ENCODE measurements around the gene AGAP5.
A peak's percentile ranks its signal among the peaks of the same experiment; 100 is the strongest.
"Not testable (repeated sequence)": the region's sequence is repeated elsewhere in the genome, so short reads cannot be mapped to it uniquely, and the experiment has no call there.

AGAP5 gene

DNA sequence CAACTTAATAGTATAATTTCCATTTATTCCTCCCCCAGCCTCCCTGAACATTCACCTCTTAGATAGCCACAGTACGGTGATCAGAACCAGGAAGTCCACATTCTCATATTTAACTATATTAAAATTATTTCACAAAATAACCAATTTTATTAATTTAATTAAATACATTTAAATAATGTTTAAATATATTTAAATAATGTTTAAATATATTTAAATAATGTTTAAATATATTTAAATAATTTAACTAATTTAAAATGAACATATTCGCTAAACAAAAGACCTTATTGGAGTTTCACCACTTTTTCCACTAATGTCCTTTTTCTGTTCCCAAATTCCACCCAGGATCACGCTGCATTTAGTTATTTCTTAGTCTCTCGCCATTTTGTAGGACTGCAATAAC is 29.5 kb downstream of the AGAP5 start:
- POLR2A ChIA-PET; H3K27me3 ChIP-seq (replicated peaks in 2 of 5; ENCODE audit: control insufficient read depth in 4 of 5, insufficient read depth in 5 of 5, low read length in 4 of 5); H3K27ac ChIP-seq (ENCODE audit: insufficient read depth in 1 of 2, low read depth in 1 of 2, low read length in 2 of 2, poor library complexity in 1 of 2, severe bottlenecking in 2 of 2); H3K36me3 ChIP-seq (ENCODE audit: control insufficient read depth in 4 of 4, insufficient read depth in 4 of 4, low read length in 3 of 4); CTCF ChIA-PET; H3K9me3 ChIP-seq (ENCODE audit: control extremely low read depth in 1 of 5, control insufficient read depth in 4 of 5, insufficient read depth in 2 of 5, low read depth in 1 of 5, low read length in 4 of 5); H3K4me1 ChIP-seq (ENCODE audit: control extremely low read depth in 1 of 4, control insufficient read depth in 4 of 4, insufficient read depth in 4 of 4, low read length in 3 of 4); DNase-seq; H3K4me3 ChIP-seq (ENCODE audit: control insufficient read depth in 1 of 7, extremely low read depth in 1 of 7, insufficient read depth in 4 of 7, low read depth in 2 of 7, low read length in 6 of 7): not testable (repeated sequence)
- no CpG with 5 or more reads among the region's 4 CpGs for WGBS (ENCODE audit: insufficient coverage)

DNA sequence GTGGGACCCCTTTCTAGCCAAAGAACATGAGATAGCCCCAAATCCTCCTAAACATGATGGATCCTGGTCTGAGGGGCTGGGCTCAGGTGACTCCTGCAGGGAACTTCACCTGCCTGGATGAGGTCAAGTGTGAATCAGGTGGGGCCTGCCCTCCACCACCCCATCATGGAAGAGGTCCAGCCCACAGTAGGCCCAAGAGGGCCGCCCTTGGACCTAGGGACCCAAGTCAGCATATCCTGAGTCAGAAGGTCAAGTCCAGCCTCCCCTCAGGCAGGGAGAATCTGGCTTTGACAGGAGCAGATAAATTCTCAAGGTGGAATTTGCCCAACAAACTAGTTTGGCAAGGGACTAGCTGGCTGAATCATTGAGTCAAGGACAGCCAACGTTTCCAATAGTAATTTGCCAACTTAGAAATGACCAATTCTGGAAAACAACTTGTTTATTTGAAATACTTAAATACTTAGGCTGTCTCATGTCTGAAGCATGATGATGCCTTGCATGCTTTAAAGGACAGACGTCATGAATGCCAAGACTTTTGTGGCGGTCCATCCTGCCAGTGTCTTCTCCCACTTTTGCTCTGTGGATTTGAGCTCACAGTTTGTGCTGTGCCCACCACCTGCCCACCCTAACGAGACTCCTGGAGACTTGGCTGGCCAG is 31.6 kb downstream of the AGAP5 start:
- POLR2A ChIA-PET; H3K27ac ChIP-seq (ENCODE audit: insufficient read depth in 1 of 2, low read depth in 1 of 2, low read length in 2 of 2, poor library complexity in 1 of 2, severe bottlenecking in 2 of 2); H3K4me1 ChIP-seq (ENCODE audit: control extremely low read depth in 1 of 4, control insufficient read depth in 4 of 4, insufficient read depth in 4 of 4, low read length in 3 of 4); H3K4me3 ChIP-seq (ENCODE audit: control insufficient read depth in 1 of 7, extremely low read depth in 1 of 7, insufficient read depth in 4 of 7, low read depth in 2 of 7, low read length in 6 of 7); H3K9me3 ChIP-seq (ENCODE audit: control extremely low read depth in 1 of 5, control insufficient read depth in 4 of 5, insufficient read depth in 2 of 5, low read depth in 1 of 5, low read length in 4 of 5); H3K36me3 ChIP-seq (ENCODE audit: control insufficient read depth in 4 of 4, insufficient read depth in 4 of 4, low read length in 3 of 4); DNase-seq; H3K27me3 ChIP-seq (replicated peaks in 2 of 5; ENCODE audit: control insufficient read depth in 4 of 5, insufficient read depth in 5 of 5, low read length in 4 of 5); CTCF ChIA-PET: not testable (repeated sequence)
- no CpG with 5 or more reads among the region's 5 CpGs for WGBS (ENCODE audit: insufficient coverage)

DNA sequence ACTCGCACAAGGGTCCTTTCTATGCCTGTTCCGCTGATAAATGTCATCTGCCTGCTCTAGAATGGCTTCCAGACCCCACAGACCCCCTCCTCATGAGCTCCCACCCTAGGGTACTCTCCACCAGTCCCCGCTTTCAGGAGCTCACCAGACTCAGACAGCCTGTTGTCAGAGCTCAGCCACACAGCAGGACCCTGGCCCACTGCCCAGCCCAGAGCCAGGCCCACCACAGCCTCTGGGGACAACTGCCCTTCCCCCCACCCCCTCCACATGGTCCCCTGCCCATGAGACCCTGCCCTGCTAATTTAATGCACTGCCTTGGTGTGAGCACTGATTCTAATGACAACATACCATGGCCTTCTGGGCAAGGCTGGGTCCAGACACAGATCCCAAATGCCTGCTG is 32.3 kb downstream of the AGAP5 start:
- 93% methylated on average over 2 of the region's 3 CpGs for WGBS (ENCODE audit: insufficient coverage)
- H3K4me1 ChIP-seq (ENCODE audit: control extremely low read depth in 1 of 4, control insufficient read depth in 4 of 4, insufficient read depth in 4 of 4, low read length in 3 of 4) = not testable (repeated sequence)

GRCh38 chr10:73664156-73665040 is 33.5 kb downstream of the AGAP5 start:
- WGBS (ENCODE audit: insufficient coverage) = 92% methylated on average over 9 of the region's 13 CpGs
- H3K9me3 ChIP-seq (ENCODE audit: control extremely low read depth in 1 of 5, control insufficient read depth in 4 of 5, insufficient read depth in 2 of 5, low read depth in 1 of 5, low read length in 4 of 5); DNase-seq; H3K27me3 ChIP-seq (replicated peaks in 2 of 5; ENCODE audit: control insufficient read depth in 4 of 5, insufficient read depth in 5 of 5, low read length in 4 of 5); POLR2A ChIA-PET; H3K27ac ChIP-seq (ENCODE audit: insufficient read depth in 1 of 2, low read depth in 1 of 2, low read length in 2 of 2, poor library complexity in 1 of 2, severe bottlenecking in 2 of 2); H3K4me1 ChIP-seq (ENCODE audit: control extremely low read depth in 1 of 4, control insufficient read depth in 4 of 4, insufficient read depth in 4 of 4, low read length in 3 of 4); H3K36me3 ChIP-seq (ENCODE audit: control insufficient read depth in 4 of 4, insufficient read depth in 4 of 4, low read length in 3 of 4); H3K4me3 ChIP-seq (ENCODE audit: control insufficient read depth in 1 of 7, extremely low read depth in 1 of 7, insufficient read depth in 4 of 7, low read depth in 2 of 7, low read length in 6 of 7): not testable (repeated sequence)
- CTCF ChIA-PET = interaction anchor here (1.1 kb wide), 1 partner anchor 235 kb away, joined by 3 read pairs; no protein-coding TSS in a partner anchor

More for the DNA sequence above, 32.3 kb downstream of the AGAP5 start:
- POLR2A ChIA-PET; H3K9me3 ChIP-seq (ENCODE audit: control extremely low read depth in 1 of 5, control insufficient read depth in 4 of 5, insufficient read depth in 2 of 5, low read depth in 1 of 5, low read length in 4 of 5); CTCF ChIA-PET; H3K36me3 ChIP-seq (ENCODE audit: control insufficient read depth in 4 of 4, insufficient read depth in 4 of 4, low read length in 3 of 4); DNase-seq; H3K27ac ChIP-seq (ENCODE audit: insufficient read depth in 1 of 2, low read depth in 1 of 2, low read length in 2 of 2, poor library complexity in 1 of 2, severe bottlenecking in 2 of 2); H3K4me3 ChIP-seq (ENCODE audit: control insufficient read depth in 1 of 7, extremely low read depth in 1 of 7, insufficient read depth in 4 of 7, low read depth in 2 of 7, low read length in 6 of 7); H3K27me3 ChIP-seq (replicated peaks in 2 of 5; ENCODE audit: control insufficient read depth in 4 of 5, insufficient read depth in 5 of 5, low read length in 4 of 5): not testable (repeated sequence)

- H3K4me1 ChIP-seq (ENCODE audit: control extremely low read depth in 1 of 4, control insufficient read depth in 4 of 4, insufficient read depth in 4 of 4, low read length in 3 of 4); H3K4me3 ChIP-seq (ENCODE audit: control insufficient read depth in 1 of 7, extremely low read depth in 1 of 7, insufficient read depth in 4 of 7, low read depth in 2 of 7, low read length in 6 of 7); H3K27me3 ChIP-seq (replicated peaks in 2 of 5; ENCODE audit: control insufficient read depth in 4 of 5, insufficient read depth in 5 of 5, low read length in 4 of 5); CTCF ChIA-PET; H3K27ac ChIP-seq (ENCODE audit: insufficient read depth in 1 of 2, low read depth in 1 of 2, low read length in 2 of 2, poor library complexity in 1 of 2, severe bottlenecking in 2 of 2); POLR2A ChIA-PET; H3K9me3 ChIP-seq (ENCODE audit: control extremely low read depth in 1 of 5, control insufficient read depth in 4 of 5, insufficient read depth in 2 of 5, low read depth in 1 of 5, low read length in 4 of 5); H3K36me3 ChIP-seq (ENCODE audit: control insufficient read depth in 4 of 4, insufficient read depth in 4 of 4, low read length in 3 of 4); DNase-seq: not testable (repeated sequence)
- 90% methylated on average over 8 of the region's 10 CpGs for WGBS (ENCODE audit: insufficient coverage)
Observed at GRCh38 chr10:73663621-73664020, 34.3 kb downstream of the AGAP5 start.

DNA sequence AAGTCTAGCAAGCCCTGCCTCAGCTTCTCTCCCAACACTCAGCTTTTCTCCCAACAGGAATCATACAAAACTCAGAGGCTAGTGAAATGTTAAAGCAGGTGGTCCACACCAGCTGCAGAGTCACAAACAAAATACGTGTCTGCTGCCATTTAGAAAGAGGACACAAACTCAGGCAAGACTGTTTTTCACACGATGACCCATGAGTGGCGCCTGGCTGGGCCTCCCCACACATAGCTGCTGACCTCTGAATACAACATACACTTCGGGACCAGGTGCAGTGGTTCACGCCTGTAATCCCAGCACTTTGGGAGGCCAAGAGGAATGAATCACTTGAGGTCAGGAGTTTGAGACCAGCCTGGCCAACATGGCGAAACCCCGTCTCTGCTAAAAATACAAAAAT is 35.2 kb downstream of the AGAP5 start:
- H3K4me3 ChIP-seq (ENCODE audit: control insufficient read depth in 1 of 7, extremely low read depth in 1 of 7, insufficient read depth in 4 of 7, low read depth in 2 of 7, low read length in 6 of 7); H3K36me3 ChIP-seq (ENCODE audit: control insufficient read depth in 4 of 4, insufficient read depth in 4 of 4, low read length in 3 of 4); POLR2A ChIA-PET; H3K27ac ChIP-seq (ENCODE audit: insufficient read depth in 1 of 2, low read depth in 1 of 2, low read length in 2 of 2, poor library complexity in 1 of 2, severe bottlenecking in 2 of 2); H3K27me3 ChIP-seq (replicated peaks in 2 of 5; ENCODE audit: control insufficient read depth in 4 of 5, insufficient read depth in 5 of 5, low read length in 4 of 5); DNase-seq; H3K9me3 ChIP-seq (ENCODE audit: control extremely low read depth in 1 of 5, control insufficient read depth in 4 of 5, insufficient read depth in 2 of 5, low read depth in 1 of 5, low read length in 4 of 5); CTCF ChIA-PET; H3K4me1 ChIP-seq (ENCODE audit: control extremely low read depth in 1 of 4, control insufficient read depth in 4 of 4, insufficient read depth in 4 of 4, low read length in 3 of 4): not testable (repeated sequence)
- WGBS (ENCODE audit: insufficient coverage) = 94% methylated on average over 4 of the region's 7 CpGs

DNA sequence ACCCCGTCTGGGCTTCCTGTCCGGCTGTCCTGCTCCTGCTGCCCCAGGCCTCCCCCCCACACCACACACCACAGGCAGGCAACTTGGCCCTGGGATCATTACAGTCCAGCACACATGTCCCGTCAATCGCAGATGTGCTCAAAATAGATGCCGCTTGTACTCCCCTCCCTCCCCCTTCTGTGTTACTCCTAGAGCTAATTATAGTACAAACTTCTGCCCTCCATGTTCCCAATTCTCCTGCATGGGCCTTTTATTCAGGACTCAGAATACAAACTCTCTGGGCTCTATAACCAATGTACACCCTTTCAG is 42.0 kb downstream of the AGAP5 start, which contains the start of gene SYNPO2L:
Gene SYNPO2L, minus strand, starts transcription at position 40 of the 309 bp plus-strand sequence. CDS start 107 bp downstream, outside the sequence.
- no peak within 1 kb of the TSS for H3K27ac ChIP-seq (ENCODE audit: insufficient read depth in 1 of 2, low read depth in 1 of 2, low read length in 2 of 2, poor library complexity in 1 of 2, severe bottlenecking in 2 of 2)
- no peaks in the 10 kb centered on the region for H3K36me3 ChIP-seq (ENCODE audit: control insufficient read depth in 4 of 4, insufficient read depth in 4 of 4, low read length in 3 of 4)
- POLR2A ChIA-PET = no interaction called here
- peak within 1 kb of the TSS in 2 of 7 experiments; percentile 23 to 51 for H3K4me3 ChIP-seq (ENCODE audit: control insufficient read depth in 1 of 7, extremely low read depth in 1 of 7, insufficient read depth in 4 of 7, low read depth in 2 of 7, low read length in 6 of 7)
- peaks cover 5 to 29% (median 11%) of the 10 kb centered on the region in 4 experiments for H3K4me1 ChIP-seq (ENCODE audit: control extremely low read depth in 1 of 4, control insufficient read depth in 4 of 4, insufficient read depth in 4 of 4, low read length in 3 of 4)
- CTCF ChIA-PET = no interaction called here
- 86% methylated on average over 5 of the region's 5 CpGs for WGBS (ENCODE audit: insufficient coverage)
- H3K9me3 ChIP-seq (ENCODE audit: control extremely low read depth in 1 of 5, control insufficient read depth in 4 of 5, insufficient read depth in 2 of 5, low read depth in 1 of 5, low read length in 4 of 5) = no peaks in the 10 kb centered on the region
- no peaks in the 10 kb centered on the region for H3K27me3 ChIP-seq (replicated peaks in 2 of 5; ENCODE audit: control insufficient read depth in 4 of 5, insufficient read depth in 5 of 5, low read length in 4 of 5)
- DNase-seq = no peak
